HG03280 (cell line): ENCODE results near the gene SMU1.
"Not testable (repeated sequence)": the region's sequence is repeated elsewhere in the genome, so short reads cannot be mapped to it uniquely, and the experiment has no call there.

ENCODE experiments used
- ATAC-seq: cut with Tn5 transposase; IDR thresholded peaks from one replicate; pipeline ENCODE4 v1.9.1; 2021; ENCODE audit warnings: mild to moderate bottlenecking, moderate library complexity; ENCODE audit not compliant: unreplicated experiment

SMU1 gene

DNA sequence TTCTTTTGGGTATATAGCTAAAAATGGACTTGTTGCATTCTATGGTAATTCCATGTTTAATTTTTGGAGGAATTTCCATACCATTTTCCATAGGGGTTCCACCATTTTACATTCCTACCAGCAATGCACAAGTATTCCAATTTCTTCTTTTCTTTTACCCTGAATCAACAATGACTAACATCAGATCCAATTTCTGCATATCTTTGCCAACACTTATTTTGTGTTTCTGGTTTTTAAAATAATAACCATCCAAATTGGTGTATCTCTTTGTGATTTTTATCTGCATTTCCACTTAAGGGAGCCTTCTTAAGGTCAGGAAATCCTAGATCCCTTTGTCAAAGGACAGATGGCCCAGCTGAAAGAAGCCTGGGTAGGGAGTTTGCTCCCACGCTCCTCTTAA is 29.5 kb upstream of the SMU1 start:
- ATAC-seq: no peak

DNA sequence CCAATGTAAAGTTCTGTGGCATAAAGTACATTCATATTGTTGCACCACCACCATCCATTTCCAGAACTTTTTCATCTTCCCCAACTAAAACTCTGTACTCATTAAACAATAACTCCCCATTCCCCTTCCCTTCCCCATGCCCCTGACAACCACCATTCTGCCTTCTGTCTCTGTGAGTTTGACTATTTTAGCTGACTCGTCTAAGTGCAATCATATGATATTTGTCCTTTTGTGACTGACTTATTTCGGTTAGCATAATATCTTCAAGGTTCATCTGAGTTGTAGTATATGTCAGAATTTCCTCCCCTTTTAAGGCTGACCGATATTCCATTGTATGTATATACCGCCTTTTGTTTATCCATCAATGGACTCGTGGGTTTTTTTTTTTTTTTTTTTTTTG is 29.0 kb upstream of the SMU1 start:
- ATAC-seq: no peak

DNA sequence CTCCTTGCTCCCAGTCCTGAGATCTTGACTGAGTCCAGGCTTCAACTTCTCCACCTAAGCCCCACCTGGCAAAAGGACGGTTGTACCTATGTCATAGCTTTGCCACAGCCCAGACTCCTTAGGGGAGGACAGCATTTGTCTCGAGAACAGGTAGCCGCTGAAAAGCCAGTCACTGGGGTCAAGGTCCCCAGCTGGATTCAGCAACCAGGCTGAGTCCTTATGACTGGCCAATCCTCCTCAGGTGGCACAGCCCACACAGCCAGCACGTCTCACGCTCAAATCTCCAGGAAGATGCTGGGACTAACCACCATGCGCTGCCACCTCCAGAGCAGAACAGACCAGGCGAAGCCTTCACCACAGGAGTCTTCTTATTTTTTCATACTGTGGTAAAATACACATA is 27.9 kb upstream of the SMU1 start:
- no peak for ATAC-seq

GRCh38 chr9:33103501-33104281 is 27.2 kb upstream of the SMU1 start:
- no peak for ATAC-seq

DNA sequence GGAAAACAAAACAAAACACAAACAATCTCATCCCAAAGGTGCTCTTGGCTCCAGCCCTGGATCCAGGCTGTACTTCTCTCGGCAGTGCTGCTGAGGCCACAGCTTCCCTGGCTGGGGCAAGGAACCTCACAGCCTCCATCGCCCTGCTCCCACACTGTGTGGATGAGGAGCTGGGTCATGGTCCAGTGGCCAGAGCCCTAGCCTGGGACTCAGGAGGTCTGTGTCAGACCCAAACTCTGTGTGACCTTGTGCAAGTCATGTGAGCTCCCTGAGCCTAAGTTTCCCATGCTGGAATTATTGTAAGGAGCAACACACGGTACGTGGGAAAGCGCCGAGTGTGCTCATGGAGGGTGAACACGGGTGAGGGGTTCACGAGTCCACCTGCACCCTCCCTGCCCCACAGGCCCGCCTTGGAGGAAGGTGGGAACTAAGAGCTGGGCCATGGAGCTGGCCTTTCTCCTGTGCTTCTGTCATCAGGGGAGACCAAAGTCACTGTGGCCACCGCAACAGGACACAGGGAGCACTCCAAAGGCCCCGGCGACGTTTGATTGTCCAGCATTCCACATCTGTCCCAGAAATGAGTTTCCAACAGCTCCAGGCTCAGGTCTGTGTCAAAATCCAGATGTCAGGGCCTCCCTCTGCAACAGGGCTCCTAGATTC is 26.2 kb upstream of the SMU1 start:
- ATAC-seq: no peak

DNA sequence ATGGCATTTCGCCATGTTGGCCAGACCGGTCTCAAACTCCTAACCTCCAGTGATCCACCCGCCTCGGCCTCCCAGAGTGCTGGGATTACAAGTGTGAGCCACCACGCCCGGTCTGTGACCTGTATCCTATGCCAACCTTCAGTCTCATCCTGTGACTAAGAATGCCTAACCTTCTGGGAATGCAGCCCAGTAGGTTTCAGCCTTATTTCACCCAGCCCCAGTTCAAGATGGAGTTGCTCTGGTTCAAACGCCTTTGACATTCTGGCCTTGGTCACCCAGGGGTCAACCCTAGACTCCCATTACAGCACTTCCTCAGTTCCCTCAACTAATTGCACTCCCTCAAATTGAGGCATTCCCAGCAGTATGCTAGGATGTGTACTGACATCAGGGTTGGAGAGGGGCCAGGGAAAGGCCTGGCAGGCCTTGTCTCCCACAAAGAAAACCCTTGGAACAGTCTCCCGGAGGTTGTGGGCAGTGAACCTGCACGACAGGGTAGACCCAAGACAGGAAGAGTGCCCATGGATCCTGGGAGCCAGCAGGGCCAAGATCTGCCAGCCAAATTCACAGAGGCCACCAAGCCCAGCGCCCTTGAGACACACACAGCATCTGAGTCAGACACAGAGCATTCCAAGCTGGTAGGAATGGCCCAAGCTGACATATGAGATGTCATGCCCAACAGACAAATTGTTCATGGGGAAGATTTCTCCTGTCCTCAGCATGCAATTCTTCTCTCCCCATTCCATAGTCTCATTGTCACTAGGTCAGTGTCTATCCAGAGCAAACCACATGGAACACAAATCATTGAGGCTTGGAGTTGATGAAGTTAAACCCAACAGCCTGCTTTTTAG is 24.9 kb upstream of the SMU1 start:
- ATAC-seq: no peak

DNA sequence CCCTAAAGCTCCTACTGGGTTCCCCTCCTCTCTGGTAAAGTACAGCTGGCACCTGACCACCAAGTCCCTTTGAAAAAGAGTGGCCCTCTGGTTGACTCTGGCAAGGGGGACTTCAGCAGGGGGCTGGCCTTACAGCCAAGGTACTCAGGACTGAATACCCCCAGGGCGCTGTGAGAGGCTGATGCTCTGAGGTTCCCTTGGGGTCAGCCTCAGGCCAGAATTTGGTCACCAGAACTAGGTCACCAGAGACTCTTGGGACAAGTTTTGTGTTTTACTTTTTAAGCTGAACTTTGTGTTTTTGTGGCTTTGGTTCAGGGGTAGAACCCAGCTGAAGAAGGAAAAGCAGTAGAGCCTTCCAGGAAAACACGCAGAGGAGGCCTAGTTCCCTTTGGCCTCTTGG is 23.3 kb upstream of the SMU1 start:
- ATAC-seq: no peak

DNA sequence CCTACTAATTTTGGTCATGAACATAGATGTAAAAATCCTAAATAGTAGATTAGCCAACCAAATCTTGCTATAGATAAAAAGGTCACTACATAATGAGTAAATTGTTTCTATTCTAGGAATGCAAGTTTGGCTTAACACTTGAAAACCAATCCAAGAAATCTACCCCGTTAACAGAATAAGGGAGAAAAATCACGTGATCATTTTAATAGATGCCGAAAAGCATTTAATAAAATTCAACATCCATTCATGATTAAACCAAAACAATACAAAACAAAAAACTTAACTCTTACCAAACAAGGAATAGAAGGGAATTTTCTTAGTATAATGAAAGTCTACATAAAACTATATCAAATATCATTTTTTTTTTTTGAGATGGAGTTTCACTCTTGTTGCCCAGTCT is 20.7 kb upstream of the SMU1 start:
- no peak for ATAC-seq

DNA sequence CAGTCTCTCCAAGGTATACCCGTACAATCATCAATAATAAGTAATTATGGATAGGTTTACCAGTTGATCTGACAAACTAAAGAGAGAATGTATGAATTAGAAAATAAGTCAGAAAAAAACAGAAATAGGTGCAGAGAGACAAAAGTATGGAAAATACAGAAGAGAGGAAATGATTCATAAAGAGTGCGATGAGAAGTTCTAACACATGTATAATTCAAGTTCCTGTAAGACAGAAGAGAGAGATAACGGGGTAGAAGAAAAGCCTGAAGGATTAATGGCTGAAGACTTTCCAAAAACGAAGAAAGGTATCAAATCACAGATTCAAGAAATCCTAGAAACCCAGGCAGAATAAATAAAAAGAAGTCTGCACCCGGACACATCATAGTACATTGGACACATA is 16.2 kb upstream of the SMU1 start:
- ATAC-seq: no peak

- not testable (repeated sequence) for ATAC-seq
Observed at GRCh38 chr9:33085672-33086071, 9.2 kb upstream of the SMU1 start.

DNA sequence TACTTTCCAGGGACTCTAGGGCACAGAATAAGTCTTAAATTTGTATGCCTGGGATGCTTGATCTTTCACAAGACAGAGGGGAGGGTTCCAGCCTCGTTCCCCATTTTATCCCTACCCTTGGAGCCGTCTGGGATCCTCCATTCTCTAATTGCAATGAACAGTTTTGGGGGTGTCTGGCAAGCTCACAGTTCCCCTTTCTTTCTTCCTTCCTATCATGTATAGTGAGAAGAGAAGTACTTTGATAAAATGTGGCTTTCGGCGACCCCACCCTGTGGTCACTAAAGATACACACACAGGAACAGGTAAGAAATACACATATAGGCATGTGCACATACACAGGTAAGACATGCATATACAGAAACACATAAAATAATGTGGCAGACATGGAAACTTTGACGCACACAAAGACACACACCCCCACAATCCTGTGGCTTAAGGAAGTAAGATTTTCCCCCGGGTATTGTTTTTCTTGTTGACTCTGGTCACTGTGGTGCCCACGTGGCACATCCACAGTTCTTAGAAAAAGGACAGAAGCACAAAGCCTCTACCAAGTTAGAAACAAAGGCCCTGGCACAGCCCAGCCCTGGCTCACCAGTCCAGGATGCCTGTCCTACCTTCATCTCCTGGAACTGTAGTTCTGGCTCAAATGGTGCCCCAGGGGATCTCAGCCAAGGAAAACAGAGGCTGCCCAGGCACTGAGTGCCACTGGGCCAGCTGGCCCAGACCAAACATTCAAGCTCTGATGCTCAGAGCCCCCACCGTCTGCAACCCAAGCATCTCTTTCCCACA is 6.3 kb upstream of the SMU1 start:
- ATAC-seq: no peak

DNA sequence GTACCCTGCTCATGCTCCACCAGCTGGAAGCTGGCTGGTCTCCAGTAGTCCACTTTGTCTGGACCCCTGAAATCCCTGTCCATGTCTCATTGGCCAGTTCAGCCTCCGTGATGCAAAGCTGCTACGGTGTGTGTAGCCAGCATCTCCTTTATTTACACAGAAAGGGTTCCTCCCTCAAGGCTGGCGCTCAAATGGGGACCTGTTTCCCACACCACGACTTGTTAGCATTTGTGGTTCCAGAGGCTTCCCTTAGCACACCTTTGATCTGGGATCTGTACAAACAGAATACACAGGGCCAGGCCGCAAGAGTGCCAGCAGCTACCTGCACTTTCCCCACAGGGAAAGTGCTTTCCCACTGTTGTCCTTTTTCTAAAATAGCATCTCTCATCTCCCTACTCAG is 5.7 kb upstream of the SMU1 start:
- ATAC-seq: no peak

DNA sequence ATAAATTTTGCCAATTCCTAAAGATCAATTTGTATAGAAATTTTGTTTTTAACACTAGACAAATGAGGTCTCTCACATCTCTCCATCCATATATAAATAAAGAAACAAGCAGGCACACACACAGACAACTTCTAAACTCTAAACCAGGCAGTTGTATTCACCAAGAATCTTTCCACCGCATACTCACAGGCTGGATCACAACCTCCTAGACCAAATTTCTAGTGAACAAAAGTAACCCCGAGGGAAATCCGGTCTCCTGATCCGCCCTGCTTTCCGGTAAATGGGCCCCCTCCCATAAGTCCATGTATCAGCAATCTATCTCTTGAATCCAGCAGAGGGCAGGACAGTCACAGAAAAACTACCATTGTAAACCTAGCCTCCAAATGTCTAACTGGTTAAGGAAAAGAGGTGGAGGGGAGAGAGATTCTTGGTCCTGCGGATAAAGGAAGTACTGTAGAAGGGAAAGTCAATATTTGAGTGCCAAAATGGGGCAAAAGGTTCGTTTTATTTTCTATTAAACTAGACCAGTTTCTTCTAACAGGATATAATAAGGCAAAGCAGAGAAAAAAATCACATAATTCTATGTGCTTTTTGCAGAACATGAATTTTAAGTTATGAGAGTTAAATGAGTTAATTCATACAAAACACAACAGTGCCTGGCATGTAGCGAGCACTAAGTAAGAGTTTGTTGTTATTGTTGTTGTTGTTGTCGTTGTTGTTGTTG is 4.8 kb upstream of the SMU1 start:
- peak; percentile 36 for ATAC-seq

- ATAC-seq: no peak
Observed at GRCh38 chr9:33080534-33080933, 4.1 kb upstream of the SMU1 start.

- ATAC-seq: no peak
Observed at GRCh38 chr9:33068991-33069390, 7.5 kb downstream of the SMU1 start.

- peak; percentile 65 for ATAC-seq
Observed at GRCh38 chr9:33065157-33066076, 11.1 kb downstream of the SMU1 start.

DNA sequence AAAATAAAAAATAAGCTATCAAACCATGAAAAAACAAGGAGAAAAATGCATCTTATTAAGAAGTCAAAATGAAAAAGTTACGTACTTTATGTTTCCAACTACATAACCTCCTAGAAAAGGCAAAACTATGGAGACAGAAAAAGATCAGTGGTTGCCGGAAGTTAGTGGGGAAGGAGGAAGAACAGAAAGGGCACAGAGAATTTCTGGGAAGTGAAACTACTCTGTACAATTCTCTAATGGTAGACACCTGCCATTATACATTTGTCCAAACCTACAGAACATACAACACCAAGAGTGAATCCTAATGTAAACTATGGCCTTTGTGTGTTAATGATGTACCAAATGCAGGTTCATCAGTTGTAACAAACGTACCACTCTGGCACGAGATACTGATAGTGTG is 25.3 kb downstream of the SMU1 start:
- no peak for ATAC-seq

DNA sequence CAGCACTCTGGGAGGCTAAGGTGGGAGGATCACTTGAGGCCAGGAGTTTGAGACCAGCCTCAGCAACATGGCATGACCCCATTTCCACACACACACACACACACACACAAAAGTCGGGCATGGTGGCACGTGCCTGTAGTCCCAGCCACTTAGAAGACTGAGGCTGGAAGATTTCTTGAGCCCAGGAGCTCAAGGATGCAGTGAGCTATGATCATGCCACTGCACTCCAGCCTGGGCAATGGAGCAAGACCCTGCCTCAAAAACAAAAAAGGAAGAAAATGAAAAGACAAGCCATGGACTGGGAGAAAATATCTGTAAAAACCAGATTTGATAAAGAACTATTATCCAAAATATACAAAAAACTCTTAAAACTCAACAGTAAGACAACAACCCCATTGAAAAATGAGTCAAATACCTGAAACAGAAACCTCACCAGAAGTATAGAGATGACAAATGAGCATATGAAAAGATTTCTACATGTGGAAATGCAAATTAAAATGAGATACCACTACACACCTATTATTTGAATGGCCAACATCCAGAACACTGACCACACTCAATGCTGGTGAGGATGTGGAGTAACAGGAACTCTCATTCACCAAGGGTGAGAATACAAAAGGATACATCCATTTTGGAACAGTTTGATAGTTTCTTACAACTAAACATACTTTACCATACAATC is 26.7 kb downstream of the SMU1 start:
- ATAC-seq: peak; percentile 79

DNA sequence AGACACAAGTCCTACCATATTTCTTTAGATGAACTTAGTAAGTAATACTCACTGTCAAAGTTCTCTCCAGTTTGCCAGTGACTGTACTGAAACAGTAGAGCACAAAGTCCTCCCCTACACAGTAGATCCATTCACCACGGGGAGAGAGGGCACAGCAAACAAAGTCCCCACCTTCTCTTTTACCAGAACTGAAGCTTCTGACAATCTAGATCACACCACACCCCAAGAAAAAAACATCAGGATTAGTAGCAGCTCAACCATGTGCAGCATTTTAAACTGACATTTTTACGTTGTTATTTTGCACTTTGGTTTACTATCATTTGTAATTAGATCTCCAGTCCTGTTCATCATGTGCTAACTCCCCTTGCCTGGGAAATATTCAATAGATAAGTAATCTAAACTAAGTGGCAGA is 28.4 kb downstream of the SMU1 start:
- no peak for ATAC-seq
